ENCODE results near the gene RBM48.
"Not testable (repeated sequence)": the region's sequence is repeated elsewhere in the genome, so short reads cannot be mapped to it uniquely, and the experiment has no call there.

Gene RBM48

GRCh38 chr7:92545116-92545515, 16.5 kb downstream of the RBM48 start:
- not testable (repeated sequence) for DNase-seq (ENCODE audit: low spot score)

GRCh38 chr7:92546856-92547497, 18.4 kb downstream of the RBM48 start:
- DNase-seq (ENCODE audit: low spot score) = no peak

GRCh38 chr7:92547579-92547978, 19.0 kb downstream of the RBM48 start:
- no peak for DNase-seq (ENCODE audit: low spot score)

GRCh38 chr7:92550194-92550593, 21.6 kb downstream of the RBM48 start:
- no peak for DNase-seq (ENCODE audit: low spot score)

GRCh38 chr7:92557249-92557648, 28.7 kb downstream of the RBM48 start:
- no peak for DNase-seq (ENCODE audit: low spot score)

GRCh38 chr7:92557808-92558362, 29.3 kb downstream of the RBM48 start:
- DNase-seq (ENCODE audit: low spot score) = no peak

- no peak for DNase-seq (ENCODE audit: low spot score)
Measured at GRCh38 chr7:92560602-92561001, 32.0 kb downstream of the RBM48 start.

GRCh38 chr7:92563345-92563744, 34.8 kb downstream of the RBM48 start:
- DNase-seq (ENCODE audit: low spot score) = no peak

GRCh38 chr7:92567460-92567859, 38.9 kb downstream of the RBM48 start:
- no peak for DNase-seq (ENCODE audit: low spot score)

GRCh38 chr7:92569137-92569536, 40.5 kb downstream of the RBM48 start:
- DNase-seq (ENCODE audit: low spot score) = no peak

- no peak for DNase-seq (ENCODE audit: low spot score)
Measured at GRCh38 chr7:92576296-92576695, 47.7 kb downstream of the RBM48 start.

GRCh38 chr7:92582948-92583347, 54.4 kb downstream of the RBM48 start:
- no peak for DNase-seq (ENCODE audit: low spot score)

- DNase-seq (ENCODE audit: low spot score) = no peak
Measured at GRCh38 chr7:92584953-92585352, 56.4 kb downstream of the RBM48 start.

GRCh38 chr7:92586403-92586802, 57.8 kb downstream of the RBM48 start:
- DNase-seq (ENCODE audit: low spot score) = no peak

- no peak for DNase-seq (ENCODE audit: low spot score)
Measured at GRCh38 chr7:92586841-92587240, 58.2 kb downstream of the RBM48 start.
